ENCODE measurements around the gene DXO. TPM values are rescaled to one million over a fixed set of nuclear protein-coding genes. Genes with fewer than 3 reads are reported as not detected.
"Not testable (repeated sequence)": the region's sequence is repeated elsewhere in the genome, so short reads cannot be mapped to it uniquely, and the experiment has no call there.

The DXO gene
- total RNA-seq, 5 donors from 2014 or later (not counting 1 experiment from before 2014, with no cell fraction given) = 30.2 to 53.2 (median 35.4) TPM

GRCh38 chr6:31935823-31936222, 36.1 kb downstream of the DXO start:
- no peak for DNase-seq
- no peak for ATAC-seq (replicated peaks in 1 of 4)
- Mint-ChIP-seq H3K27ac (no peak overlapping the region), H3K36me3 (no peaks in the 10 kb centered on the region), H3K27me3 (peaks cover 0 to 5% of the 10 kb centered on the region in 2 donors), H3K9me3 (no peaks in the 10 kb centered on the region), H3K4me1 (no peaks in the 10 kb centered on the region), H3K4me3 (no peak overlapping the region)
- H3K4me1 ChIP-seq (ENCODE audit: control insufficient read depth in 1 of 2, extremely low read depth in 1 of 2, insufficient read depth in 2 of 2, low read length in 2 of 2) = no peaks in the 10 kb centered on the region
- peaks cover 0 to 9% of the 10 kb centered on the region in 2 experiments for H3K27me3 ChIP-seq (replicated peaks in 1 of 2; ENCODE audit: control insufficient read depth in 2 of 2, extremely low read depth in 1 of 2, insufficient read depth in 2 of 2, low read length in 1 of 2)
- H3K27ac ChIP-seq (ENCODE audit: low read length) = no peak overlapping the region
- H3K9me3 ChIP-seq = no peaks in the 10 kb centered on the region
- H3K4me3 ChIP-seq (ENCODE audit: control insufficient read depth in 1 of 2, extremely low read depth in 1 of 2, low read length in 1 of 2) = no peak overlapping the region
- H3K36me3 ChIP-seq (ENCODE audit: control insufficient read depth in 2 of 2, extremely low read depth in 1 of 2, insufficient read depth in 1 of 2, low read length in 1 of 2) = no peaks in the 10 kb centered on the region
- 74% methylated on average over 9 of the region's 9 CpGs for WGBS (ENCODE audit: insufficient coverage)
- CTCF ChIA-PET = no interaction called here
- POLR2A ChIA-PET = no interaction called here

GRCh38 chr6:31935021-31935420, 36.9 kb downstream of the DXO start:
- DNase-seq = no peak
- H3K36me3 ChIP-seq (ENCODE audit: control insufficient read depth in 2 of 2, extremely low read depth in 1 of 2, insufficient read depth in 1 of 2, low read length in 1 of 2) = no peaks in the 10 kb centered on the region
- H3K36me3 Mint-ChIP-seq = no peaks in the 10 kb centered on the region
- H3K27me3 Mint-ChIP-seq = peaks cover 0 to 5% of the 10 kb centered on the region in 2 donors
- H3K9me3 Mint-ChIP-seq = no peaks in the 10 kb centered on the region
- no CpG with 5 or more reads among the region's 3 CpGs for WGBS (ENCODE audit: insufficient coverage)
- H3K27ac Mint-ChIP-seq = no peak overlapping the region
- peaks cover 0 to 9% of the 10 kb centered on the region in 2 experiments for H3K27me3 ChIP-seq (replicated peaks in 1 of 2; ENCODE audit: control insufficient read depth in 2 of 2, extremely low read depth in 1 of 2, insufficient read depth in 2 of 2, low read length in 1 of 2)
- ChIA-PET POLR2A (no interaction called here), CTCF (no interaction called here)
- no peaks in the 10 kb centered on the region for H3K9me3 ChIP-seq
- no peak overlapping the region for H3K4me3 ChIP-seq (ENCODE audit: control insufficient read depth in 1 of 2, extremely low read depth in 1 of 2, low read length in 1 of 2)
- no peak overlapping the region for H3K27ac ChIP-seq (ENCODE audit: low read length)
- ATAC-seq (replicated peaks in 1 of 4) = no peak
- H3K4me3 Mint-ChIP-seq = no peak overlapping the region
- no peaks in the 10 kb centered on the region for H3K4me1 ChIP-seq (ENCODE audit: control insufficient read depth in 1 of 2, extremely low read depth in 1 of 2, insufficient read depth in 2 of 2, low read length in 2 of 2)
- H3K4me1 Mint-ChIP-seq = no peaks in the 10 kb centered on the region

GRCh38 chr6:31933537-31933936, 38.4 kb downstream of the DXO start:
- 91% methylated on average over 17 of the region's 19 CpGs for WGBS (ENCODE audit: insufficient coverage)
- POLR2A ChIA-PET = no interaction called here
- H3K27ac ChIP-seq (ENCODE audit: low read length) = no peak overlapping the region
- no peaks in the 10 kb centered on the region for H3K9me3 ChIP-seq
- ATAC-seq (replicated peaks in 1 of 4) (no peak), DNase-seq (no peak)
- no peaks in the 10 kb centered on the region for H3K4me1 ChIP-seq (ENCODE audit: control insufficient read depth in 1 of 2, extremely low read depth in 1 of 2, insufficient read depth in 2 of 2, low read length in 2 of 2)
- CTCF ChIA-PET = no interaction called here
- Mint-ChIP-seq H3K27ac (no peak overlapping the region), H3K27me3 (peaks cover 0 to 5% of the 10 kb centered on the region in 2 donors), H3K4me1 (no peaks in the 10 kb centered on the region), H3K36me3 (no peaks in the 10 kb centered on the region), H3K9me3 (no peaks in the 10 kb centered on the region), H3K4me3 (no peak overlapping the region)
- H3K36me3 ChIP-seq (ENCODE audit: control insufficient read depth in 2 of 2, extremely low read depth in 1 of 2, insufficient read depth in 1 of 2, low read length in 1 of 2) = no peaks in the 10 kb centered on the region
- no peak overlapping the region for H3K4me3 ChIP-seq (ENCODE audit: control insufficient read depth in 1 of 2, extremely low read depth in 1 of 2, low read length in 1 of 2)
- H3K27me3 ChIP-seq (replicated peaks in 1 of 2; ENCODE audit: control insufficient read depth in 2 of 2, extremely low read depth in 1 of 2, insufficient read depth in 2 of 2, low read length in 1 of 2) = peaks cover 0 to 12% of the 10 kb centered on the region in 2 experiments

- H3K9me3 ChIP-seq; H3K27ac Mint-ChIP-seq; CTCF ChIA-PET; DNase-seq; POLR2A ChIA-PET; H3K9me3 Mint-ChIP-seq; H3K36me3 Mint-ChIP-seq; H3K4me1 ChIP-seq (ENCODE audit: control insufficient read depth in 1 of 2, extremely low read depth in 1 of 2, insufficient read depth in 2 of 2, low read length in 2 of 2); H3K4me3 ChIP-seq (ENCODE audit: control insufficient read depth in 1 of 2, extremely low read depth in 1 of 2, low read length in 1 of 2); ATAC-seq (replicated peaks in 1 of 4); H3K4me3 Mint-ChIP-seq; H3K27me3 Mint-ChIP-seq; H3K36me3 ChIP-seq (ENCODE audit: control insufficient read depth in 2 of 2, extremely low read depth in 1 of 2, insufficient read depth in 1 of 2, low read length in 1 of 2); H3K4me1 Mint-ChIP-seq; H3K27ac ChIP-seq (ENCODE audit: low read length): not testable (repeated sequence)
- H3K27me3 ChIP-seq (replicated peaks in 1 of 2; ENCODE audit: control insufficient read depth in 2 of 2, extremely low read depth in 1 of 2, insufficient read depth in 2 of 2, low read length in 1 of 2) = peaks cover 2 to 21% of the 10 kb centered on the region in 2 experiments
- no CpG with 5 or more reads among the region's 32 CpGs for WGBS (ENCODE audit: insufficient coverage)
Observed at GRCh38 chr6:31932137-31932536, 39.8 kb downstream of the DXO start.

- no peaks in the 10 kb centered on the region for H3K9me3 Mint-ChIP-seq
Observed at GRCh38 chr6:31930962-31931361, 41.0 kb downstream of the DXO start.

GRCh38 chr6:31928672-31928939, 43.3 kb downstream of the DXO start:
- ChIA-PET POLR2A (no interaction called here), CTCF (no interaction called here)
- no peaks in the 10 kb centered on the region for H3K9me3 Mint-ChIP-seq
- 71% methylated on average over 3 of the region's 9 CpGs for WGBS (ENCODE audit: insufficient coverage)
- no peak overlapping the region for H3K27ac Mint-ChIP-seq
- ATAC-seq (replicated peaks in 1 of 4) = no peak
- Histone ChIP-seq H3K27me3 (replicated peaks in 1 of 2; ENCODE audit: control insufficient read depth in 2 of 2, extremely low read depth in 1 of 2, insufficient read depth in 2 of 2, low read length in 1 of 2) (peaks cover 2 to 16% of the 10 kb centered on the region in 2 experiments), H3K36me3 (ENCODE audit: control insufficient read depth in 2 of 2, extremely low read depth in 1 of 2, insufficient read depth in 1 of 2, low read length in 1 of 2) (no peaks in the 10 kb centered on the region), H3K27ac (ENCODE audit: low read length) (no peak overlapping the region), H3K4me3 (ENCODE audit: control insufficient read depth in 1 of 2, extremely low read depth in 1 of 2, low read length in 1 of 2) (no peak overlapping the region), H3K4me1 (ENCODE audit: control insufficient read depth in 1 of 2, extremely low read depth in 1 of 2, insufficient read depth in 2 of 2, low read length in 2 of 2) (no peaks in the 10 kb centered on the region), H3K9me3 (no peaks in the 10 kb centered on the region)
- no peaks in the 10 kb centered on the region for H3K36me3 Mint-ChIP-seq
- no peak for DNase-seq
- H3K4me1 Mint-ChIP-seq = no peaks in the 10 kb centered on the region
- peaks cover 0 to 6% of the 10 kb centered on the region in 2 donors for H3K27me3 Mint-ChIP-seq
- no peak overlapping the region for H3K4me3 Mint-ChIP-seq

More at GRCh38 chr6:31930962-31931361, 41.0 kb downstream of the DXO start:
- H3K27ac Mint-ChIP-seq = no peak overlapping the region
- WGBS (ENCODE audit: insufficient coverage) = no CpG with 5 or more reads among the region's 1 CpG
- ChIA-PET CTCF (no interaction called here), POLR2A (no interaction called here)
- no peaks in the 10 kb centered on the region for H3K4me1 ChIP-seq (ENCODE audit: control insufficient read depth in 1 of 2, extremely low read depth in 1 of 2, insufficient read depth in 2 of 2, low read length in 2 of 2)
- no peak overlapping the region for H3K27ac ChIP-seq (ENCODE audit: low read length)
- H3K27me3 ChIP-seq (replicated peaks in 1 of 2; ENCODE audit: control insufficient read depth in 2 of 2, extremely low read depth in 1 of 2, insufficient read depth in 2 of 2, low read length in 1 of 2) = peaks cover 2 to 21% of the 10 kb centered on the region in 2 experiments
- ATAC-seq (replicated peaks in 1 of 4) (no peak), DNase-seq (no peak)
- no peaks in the 10 kb centered on the region for H3K9me3 ChIP-seq
- H3K4me3 Mint-ChIP-seq = no peak overlapping the region
- H3K27me3 Mint-ChIP-seq = peaks cover 0 to 8% of the 10 kb centered on the region in 2 donors
- H3K36me3 ChIP-seq (ENCODE audit: control insufficient read depth in 2 of 2, extremely low read depth in 1 of 2, insufficient read depth in 1 of 2, low read length in 1 of 2) = no peaks in the 10 kb centered on the region
- no peak overlapping the region for H3K4me3 ChIP-seq (ENCODE audit: control insufficient read depth in 1 of 2, extremely low read depth in 1 of 2, low read length in 1 of 2)
- H3K36me3 Mint-ChIP-seq = no peaks in the 10 kb centered on the region
- no peaks in the 10 kb centered on the region for H3K4me1 Mint-ChIP-seq

GRCh38 chr6:31927863-31928671, 43.9 kb downstream of the DXO start:
- no peak for DNase-seq
- Mint-ChIP-seq H3K9me3 (no peaks in the 10 kb centered on the region), H3K27ac (no peak overlapping the region), H3K4me1 (no peaks in the 10 kb centered on the region), H3K36me3 (no peaks in the 10 kb centered on the region), H3K27me3 (peaks cover 0 to 3% of the 10 kb centered on the region in 2 donors), H3K4me3 (no peak overlapping the region)
- ChIA-PET POLR2A (no interaction called here), CTCF (no interaction called here)
- 77% methylated on average over 7 of the region's 11 CpGs for WGBS (ENCODE audit: insufficient coverage)
- no peak overlapping the region for H3K27ac ChIP-seq (ENCODE audit: low read length)
- H3K4me3 ChIP-seq (ENCODE audit: control insufficient read depth in 1 of 2, extremely low read depth in 1 of 2, low read length in 1 of 2) = no peak overlapping the region
- no peaks in the 10 kb centered on the region for H3K36me3 ChIP-seq (ENCODE audit: control insufficient read depth in 2 of 2, extremely low read depth in 1 of 2, insufficient read depth in 1 of 2, low read length in 1 of 2)
- no peaks in the 10 kb centered on the region for H3K4me1 ChIP-seq (ENCODE audit: control insufficient read depth in 1 of 2, extremely low read depth in 1 of 2, insufficient read depth in 2 of 2, low read length in 2 of 2)
- ATAC-seq (replicated peaks in 1 of 4) = no peak
- peaks cover 2 to 12% of the 10 kb centered on the region in 2 experiments for H3K27me3 ChIP-seq (replicated peaks in 1 of 2; ENCODE audit: control insufficient read depth in 2 of 2, extremely low read depth in 1 of 2, insufficient read depth in 2 of 2, low read length in 1 of 2)
- no peaks in the 10 kb centered on the region for H3K9me3 ChIP-seq
